Measurements from ENCODE around the gene ZNF423.
"Not testable (repeated sequence)": the region's sequence is repeated elsewhere in the genome, so short reads cannot be mapped to it uniquely, and the experiment has no call there.

The ZNF423 gene

GRCh38 chr16:49690778-49691177 is 165.1 kb downstream of the ZNF423 start:
- WGBS, 2 experiments = 90 to 92% methylated on average over 13 of the region's 13 CpGs
- Histone ChIP-seq H3K27ac (ENCODE audit: insufficient read depth, low read depth, low read length, poor library complexity, severe bottlenecking) (no peak overlapping the region), H3K36me3 (ENCODE audit: control insufficient read depth, insufficient read depth, low read length) (no peaks in the 10 kb centered on the region), H3K4me1 (ENCODE audit: control insufficient read depth, insufficient read depth, low read length) (peaks cover 26% of the 10 kb centered on the region), H3K4me3 (ENCODE audit: insufficient read depth, low read depth, low read length) (no peak overlapping the region), H3K27me3 (ENCODE audit: control insufficient read depth, insufficient read depth, low read length, poor library complexity, severe bottlenecking) (no peaks in the 10 kb centered on the region), H3K9me3 (ENCODE audit: control insufficient read depth, low read length) (no peaks in the 10 kb centered on the region)

GRCh38 chr16:49688036-49688697 is 167.7 kb downstream of the ZNF423 start:
- Histone ChIP-seq H3K4me1 (ENCODE audit: control insufficient read depth, insufficient read depth, low read length) (peaks cover 16% of the 10 kb centered on the region), H3K9me3 (ENCODE audit: control insufficient read depth, low read length) (no peaks in the 10 kb centered on the region), H3K36me3 (ENCODE audit: control insufficient read depth, insufficient read depth, low read length) (no peaks in the 10 kb centered on the region), H3K27ac (ENCODE audit: insufficient read depth, low read depth, low read length, poor library complexity, severe bottlenecking) (peak overlapping the region; percentile 51), H3K4me3 (ENCODE audit: insufficient read depth, low read depth, low read length) (no peak overlapping the region), H3K27me3 (ENCODE audit: control insufficient read depth, insufficient read depth, low read length, poor library complexity, severe bottlenecking) (no peaks in the 10 kb centered on the region)
- 74 to 75% methylated on average over 14 to 16 of the region's 16 CpGs for WGBS, 2 experiments

- Histone ChIP-seq H3K4me1 (ENCODE audit: control insufficient read depth, insufficient read depth, low read length) (peaks cover 16% of the 10 kb centered on the region), H3K27me3 (ENCODE audit: control insufficient read depth, insufficient read depth, low read length, poor library complexity, severe bottlenecking) (no peaks in the 10 kb centered on the region), H3K36me3 (ENCODE audit: control insufficient read depth, insufficient read depth, low read length) (no peaks in the 10 kb centered on the region), H3K27ac (ENCODE audit: insufficient read depth, low read depth, low read length, poor library complexity, severe bottlenecking) (no peak overlapping the region), H3K9me3 (ENCODE audit: control insufficient read depth, low read length) (no peaks in the 10 kb centered on the region), H3K4me3 (ENCODE audit: insufficient read depth, low read depth, low read length) (no peak overlapping the region)
- WGBS, 2 experiments = 80 to 81% methylated on average over 8 of the region's 8 CpGs
Measured at GRCh38 chr16:49687476-49688002, 168.4 kb downstream of the ZNF423 start.

GRCh38 chr16:49684696-49685095 is 171.2 kb downstream of the ZNF423 start:
- H3K4me1 ChIP-seq (ENCODE audit: control insufficient read depth, insufficient read depth, low read length) = peaks cover 16% of the 10 kb centered on the region
- H3K27ac ChIP-seq (ENCODE audit: insufficient read depth, low read depth, low read length, poor library complexity, severe bottlenecking) = no peak overlapping the region
- H3K9me3 ChIP-seq (ENCODE audit: control insufficient read depth, low read length) = no peaks in the 10 kb centered on the region
- 96 to 97% methylated on average over 10 of the region's 10 CpGs for WGBS, 2 experiments
- peaks cover 17% of the 10 kb centered on the region for H3K36me3 ChIP-seq (ENCODE audit: control insufficient read depth, insufficient read depth, low read length)
- no peaks in the 10 kb centered on the region for H3K27me3 ChIP-seq (ENCODE audit: control insufficient read depth, insufficient read depth, low read length, poor library complexity, severe bottlenecking)
- no peak overlapping the region for H3K4me3 ChIP-seq (ENCODE audit: insufficient read depth, low read depth, low read length)

GRCh38 chr16:49682577-49683165 is 173.2 kb downstream of the ZNF423 start:
- H3K4me3 ChIP-seq (ENCODE audit: insufficient read depth, low read depth, low read length) = no peak overlapping the region
- H3K27ac ChIP-seq (ENCODE audit: insufficient read depth, low read depth, low read length, poor library complexity, severe bottlenecking) = no peak overlapping the region
- 95 to 98% methylated on average over 16 of the region's 16 CpGs for WGBS, 2 experiments
- H3K4me1 ChIP-seq (ENCODE audit: control insufficient read depth, insufficient read depth, low read length) = peaks cover 3% of the 10 kb centered on the region
- no peaks in the 10 kb centered on the region for H3K27me3 ChIP-seq (ENCODE audit: control insufficient read depth, insufficient read depth, low read length, poor library complexity, severe bottlenecking)
- no peaks in the 10 kb centered on the region for H3K9me3 ChIP-seq (ENCODE audit: control insufficient read depth, low read length)
- peaks cover 17% of the 10 kb centered on the region for H3K36me3 ChIP-seq (ENCODE audit: control insufficient read depth, insufficient read depth, low read length)

GRCh38 chr16:49681217-49681883 is 174.6 kb downstream of the ZNF423 start:
- 93 to 96% methylated on average over 9 of the region's 9 CpGs for WGBS, 2 experiments
- H3K9me3 ChIP-seq (ENCODE audit: control insufficient read depth, low read length) = no peaks in the 10 kb centered on the region
- H3K27ac ChIP-seq (ENCODE audit: insufficient read depth, low read depth, low read length, poor library complexity, severe bottlenecking) = no peak overlapping the region

GRCh38 chr16:49679095-49679494 is 176.8 kb downstream of the ZNF423 start:
- H3K36me3 ChIP-seq (ENCODE audit: control insufficient read depth, insufficient read depth, low read length) = peaks cover 17% of the 10 kb centered on the region
- WGBS, 2 experiments = 97% methylated on average over 7 of the region's 7 CpGs
- no peak overlapping the region for H3K4me3 ChIP-seq (ENCODE audit: insufficient read depth, low read depth, low read length)
- H3K27ac ChIP-seq (ENCODE audit: insufficient read depth, low read depth, low read length, poor library complexity, severe bottlenecking) = no peak overlapping the region
- H3K4me1 ChIP-seq (ENCODE audit: control insufficient read depth, insufficient read depth, low read length) = peaks cover 11% of the 10 kb centered on the region
- H3K27me3 ChIP-seq (ENCODE audit: control insufficient read depth, insufficient read depth, low read length, poor library complexity, severe bottlenecking) = no peaks in the 10 kb centered on the region
- no peaks in the 10 kb centered on the region for H3K9me3 ChIP-seq (ENCODE audit: control insufficient read depth, low read length)

More at GRCh38 chr16:49681217-49681883, 174.6 kb downstream of the ZNF423 start:
- Histone ChIP-seq H3K36me3 (ENCODE audit: control insufficient read depth, insufficient read depth, low read length) (peaks cover 17% of the 10 kb centered on the region), H3K4me3 (ENCODE audit: insufficient read depth, low read depth, low read length) (no peak overlapping the region), H3K27me3 (ENCODE audit: control insufficient read depth, insufficient read depth, low read length, poor library complexity, severe bottlenecking) (no peaks in the 10 kb centered on the region), H3K4me1 (ENCODE audit: control insufficient read depth, insufficient read depth, low read length) (no peaks in the 10 kb centered on the region)

- peaks cover 11% of the 10 kb centered on the region for H3K4me1 ChIP-seq (ENCODE audit: control insufficient read depth, insufficient read depth, low read length)
- not testable (repeated sequence) for H3K27ac ChIP-seq (ENCODE audit: insufficient read depth, low read depth, low read length, poor library complexity, severe bottlenecking); H3K9me3 ChIP-seq (ENCODE audit: control insufficient read depth, low read length); H3K27me3 ChIP-seq (ENCODE audit: control insufficient read depth, insufficient read depth, low read length, poor library complexity, severe bottlenecking); H3K4me3 ChIP-seq (ENCODE audit: insufficient read depth, low read depth, low read length)
- peaks cover 17% of the 10 kb centered on the region for H3K36me3 ChIP-seq (ENCODE audit: control insufficient read depth, insufficient read depth, low read length)
- 95 to 96% methylated on average over 6 of the region's 6 CpGs for WGBS, 2 experiments
Measured at GRCh38 chr16:49677661-49678060, 178.3 kb downstream of the ZNF423 start.

- Histone ChIP-seq H3K4me1 (ENCODE audit: control insufficient read depth, insufficient read depth, low read length) (peaks cover 11% of the 10 kb centered on the region), H3K9me3 (ENCODE audit: control insufficient read depth, low read length) (no peaks in the 10 kb centered on the region), H3K36me3 (ENCODE audit: control insufficient read depth, insufficient read depth, low read length) (peaks cover 7% of the 10 kb centered on the region), H3K27ac (ENCODE audit: insufficient read depth, low read depth, low read length, poor library complexity, severe bottlenecking) (no peak overlapping the region), H3K4me3 (ENCODE audit: insufficient read depth, low read depth, low read length) (no peak overlapping the region), H3K27me3 (ENCODE audit: control insufficient read depth, insufficient read depth, low read length, poor library complexity, severe bottlenecking) (no peaks in the 10 kb centered on the region)
- WGBS, 2 experiments = 90 to 95% methylated on average over 10 of the region's 10 CpGs
Measured at GRCh38 chr16:49675413-49675812, 180.5 kb downstream of the ZNF423 start.

GRCh38 chr16:49674990-49675389 is 180.9 kb downstream of the ZNF423 start:
- Histone ChIP-seq H3K27me3 (ENCODE audit: control insufficient read depth, insufficient read depth, low read length, poor library complexity, severe bottlenecking) (no peaks in the 10 kb centered on the region), H3K27ac (ENCODE audit: insufficient read depth, low read depth, low read length, poor library complexity, severe bottlenecking) (no peak overlapping the region)
- WGBS, 2 experiments = 97 to 98% methylated on average over 3 of the region's 3 CpGs

More at GRCh38 chr16:49674990-49675389, 180.9 kb downstream of the ZNF423 start:
- Histone ChIP-seq H3K36me3 (ENCODE audit: control insufficient read depth, insufficient read depth, low read length) (peaks cover 2% of the 10 kb centered on the region), H3K4me1 (ENCODE audit: control insufficient read depth, insufficient read depth, low read length) (peaks cover 15% of the 10 kb centered on the region), H3K9me3 (ENCODE audit: control insufficient read depth, low read length) (no peaks in the 10 kb centered on the region), H3K4me3 (ENCODE audit: insufficient read depth, low read depth, low read length) (no peak overlapping the region)

Measured in ectodermal cell (in vitro differentiated cells).